Spinal cord (tissue), 10 donors: ENCODE measurements around the gene DIRAS3. TPM values are rescaled to one million over a fixed set of nuclear protein-coding genes. Genes with fewer than 3 reads are reported as not detected.

ENCODE experiments used
- DNase-seq, 6 donors: peaks; one replicate each; pipeline versions ENCODE4 v3.0.0 to v3.0.0-alpha.2; 2013 to 2015; ENCODE audit warnings: low spot score in 6 of 6, low read depth in 4 of 6
- H3K27ac ChIP-seq: one replicate; pipeline ENCODE4 v1.5.1; 2013; ENCODE audit warnings: low read depth, low read length, control low read depth
- H3K27me3 ChIP-seq: one replicate; pipeline ENCODE4 v1.6.1; 2013; ENCODE audit warnings: low read length; ENCODE audit not compliant: control insufficient read depth, insufficient read depth
- H3K36me3 ChIP-seq: one replicate; pipeline ENCODE4 v1.6.1; 2013; ENCODE audit warnings: low read length; ENCODE audit not compliant: control insufficient read depth, insufficient read depth
- H3K4me1 ChIP-seq: one replicate; pipeline ENCODE4 v1.6.1; 2013; ENCODE audit warnings: low read length; ENCODE audit not compliant: control insufficient read depth, insufficient read depth
- H3K4me3 ChIP-seq: one replicate; pipeline ENCODE4 v1.5.1; 2013; ENCODE audit warnings: low read depth, low read length, control low read depth
- H3K9me3 ChIP-seq: one replicate; pipeline ENCODE4 v1.6.1; 2013; ENCODE audit warnings: low read length; ENCODE audit not compliant: control insufficient read depth, insufficient read depth
- WGBS: methylation state at CpG from one replicate; pipeline ENCODE4 v1.1.5; 2013; ENCODE audit warnings: missing lambda C conversion rate; ENCODE audit not compliant: insufficient coverage; 5-methylcytosine and 5-hydroxymethylcytosine counted together
- polyA plus RNA-seq, 2 donors: library from polyadenylated mRNA; unstranded; fragments of 120-200 nt; gene quantifications; one replicate each; pipeline ENCODE4 v1.2.1, GENCODE V29; 2013; ENCODE audit not compliant: insufficient read length in 2 of 2
- total RNA-seq, 2 donors: library from RNA; depleted of rRNA in 1 of 2; stranded (reverse); fragments of 120-200 nt in 1 of 2; fragments of >200 nt in 1 of 2; gene quantifications; one replicate each; pipeline versions ENCODE4 v1.2.3 to v1.2.4, GENCODE V29; 2013 to 2014
- donor health status: healthy.

DIRAS3 gene
- total and polyA plus RNA-seq, 4 donors, result 3.6 to 17.2 (median 10.4) TPM

- H3K4me3 ChIP-seq, result no peak overlapping the region
- no CpG with 5 or more reads among the region's 2 CpGs for WGBS
- H3K27me3 ChIP-seq, result no peaks in the 10 kb centered on the region
- no peak overlapping the region for H3K27ac ChIP-seq
- H3K36me3 ChIP-seq, result no peaks in the 10 kb centered on the region
- no peaks in the 10 kb centered on the region for H3K4me1 ChIP-seq
- H3K9me3 ChIP-seq, result peaks cover 1% of the 10 kb centered on the region
- no peak for DNase-seq
Observed at GRCh38 chr1:68036946-68037345, 13.5 kb downstream of the DIRAS3 start.

- H3K9me3 ChIP-seq, result no peaks in the 10 kb centered on the region
- WGBS, result no CpG with 5 or more reads among the region's 4 CpGs
- no peak overlapping the region for H3K27ac ChIP-seq
- DNase-seq, result no peak
- H3K4me1 ChIP-seq, result no peaks in the 10 kb centered on the region
- no peak overlapping the region for H3K4me3 ChIP-seq
- H3K36me3 ChIP-seq, result no peaks in the 10 kb centered on the region
- H3K27me3 ChIP-seq, result no peaks in the 10 kb centered on the region
Observed at GRCh38 chr1:68029444-68029843, 21.0 kb downstream of the DIRAS3 start.

- Histone ChIP-seq H3K9me3 (no peaks in the 10 kb centered on the region), H3K27ac (no peak overlapping the region), H3K36me3 (no peaks in the 10 kb centered on the region), H3K4me3 (no peak overlapping the region), H3K4me1 (no peaks in the 10 kb centered on the region), H3K27me3 (no peaks in the 10 kb centered on the region)
- no CpG with 5 or more reads among the region's 3 CpGs for WGBS
- DNase-seq, result no peak
Observed at GRCh38 chr1:68028566-68028965, 21.9 kb downstream of the DIRAS3 start.

- Histone ChIP-seq H3K9me3 (no peaks in the 10 kb centered on the region), H3K27ac (no peak overlapping the region), H3K36me3 (no peaks in the 10 kb centered on the region), H3K4me1 (no peaks in the 10 kb centered on the region), H3K27me3 (no peaks in the 10 kb centered on the region), H3K4me3 (no peak overlapping the region)
- no CpG with 5 or more reads among the region's 2 CpGs for WGBS
- no peak for DNase-seq
Observed at GRCh38 chr1:68024635-68025338, 25.6 kb downstream of the DIRAS3 start.

GRCh38 chr1:68016381-68016780 is 34.0 kb downstream of the DIRAS3 start:
- Histone ChIP-seq H3K9me3 (no peaks in the 10 kb centered on the region), H3K36me3 (no peaks in the 10 kb centered on the region), H3K27me3 (no peaks in the 10 kb centered on the region), H3K4me3 (no peak overlapping the region), H3K27ac (no peak overlapping the region), H3K4me1 (no peaks in the 10 kb centered on the region)
- peak in 1 of 6 donors; percentile 9 for DNase-seq
- 41% methylated on average over 2 of the region's 2 CpGs for WGBS

GRCh38 chr1:68015971-68016370 is 34.5 kb downstream of the DIRAS3 start:
- DNase-seq, result no peak
- Histone ChIP-seq H3K4me3 (no peak overlapping the region), H3K4me1 (no peaks in the 10 kb centered on the region), H3K27me3 (no peaks in the 10 kb centered on the region), H3K27ac (no peak overlapping the region), H3K9me3 (no peaks in the 10 kb centered on the region), H3K36me3 (no peaks in the 10 kb centered on the region)
- no CpG with 5 or more reads among the region's 3 CpGs for WGBS

- H3K27ac ChIP-seq, result no peak overlapping the region
- no peaks in the 10 kb centered on the region for H3K9me3 ChIP-seq
- no peaks in the 10 kb centered on the region for H3K4me1 ChIP-seq
- no peak for DNase-seq
- no peaks in the 10 kb centered on the region for H3K27me3 ChIP-seq
- no peak overlapping the region for H3K4me3 ChIP-seq
- 60% methylated on average over 1 of the region's 2 CpGs for WGBS
- H3K36me3 ChIP-seq, result no peaks in the 10 kb centered on the region
Observed at GRCh38 chr1:68015369-68015768, 35.1 kb downstream of the DIRAS3 start.

- no peaks in the 10 kb centered on the region for H3K27me3 ChIP-seq
- DNase-seq, result no peak
- H3K36me3 ChIP-seq, result no peaks in the 10 kb centered on the region
- no CpG with 5 or more reads among the region's 4 CpGs for WGBS
- H3K9me3 ChIP-seq, result no peaks in the 10 kb centered on the region
- no peak overlapping the region for H3K27ac ChIP-seq
- H3K4me1 ChIP-seq, result no peaks in the 10 kb centered on the region
- H3K4me3 ChIP-seq, result no peak overlapping the region
Observed at GRCh38 chr1:68013351-68013750, 37.1 kb downstream of the DIRAS3 start.

GRCh38 chr1:68011657-68012375 is 38.6 kb downstream of the DIRAS3 start:
- DNase-seq, result peak in 1 of 6 donors; percentile 33
- no CpG with 5 or more reads among the region's 2 CpGs for WGBS

GRCh38 chr1:68010543-68010942 is 39.9 kb downstream of the DIRAS3 start:
- no peaks in the 10 kb centered on the region for H3K4me1 ChIP-seq
- DNase-seq, result no peak
- H3K36me3 ChIP-seq, result no peaks in the 10 kb centered on the region
- H3K27me3 ChIP-seq, result no peaks in the 10 kb centered on the region
- no CpG with 5 or more reads among the region's 4 CpGs for WGBS
- H3K27ac ChIP-seq, result no peak overlapping the region
- H3K4me3 ChIP-seq, result no peak overlapping the region
- no peaks in the 10 kb centered on the region for H3K9me3 ChIP-seq

More at GRCh38 chr1:68011657-68012375, 38.6 kb downstream of the DIRAS3 start:
- no peaks in the 10 kb centered on the region for H3K27me3 ChIP-seq
- no peaks in the 10 kb centered on the region for H3K36me3 ChIP-seq
- H3K27ac ChIP-seq, result no peak overlapping the region
- H3K4me3 ChIP-seq, result no peak overlapping the region
- H3K9me3 ChIP-seq, result no peaks in the 10 kb centered on the region
- no peaks in the 10 kb centered on the region for H3K4me1 ChIP-seq
